Neural cell (in vitro differentiated cells): ENCODE results near the gene LANCL3. TPM values are rescaled to one million over a fixed set of nuclear protein-coding genes. Genes with fewer than 3 reads are reported as not detected.
"Not testable (repeated sequence)": the region's sequence is repeated elsewhere in the genome, so short reads cannot be mapped to it uniquely, and the experiment has no call there.

Experiments
- H2AFZ ChIP-seq: fragments of 200-600, 300-800 bp; sonication (generic), shearing (Covaris generic); 2 replicates; pipeline ENCODE4 v1.6.0; 2014; ENCODE audit warnings: low read depth, mild to moderate bottlenecking, antibody characterized with exemption, low read length, moderate library complexity
- H3F3A ChIP-seq: fragments of 200-600 bp; shearing (Covaris generic); 2 replicates; pipeline ENCODE4 v1.6.1; 2016; ENCODE audit warnings: mild to moderate bottlenecking, moderate library complexity, mixed read lengths, antibody characterized with exemption, low read length; ENCODE audit not compliant: insufficient read depth, poor library complexity, severe bottlenecking
- H3K27ac ChIP-seq: fragments of 200-600, 300-800 bp; sonication (generic), shearing (Covaris generic); 2 replicates; pipeline ENCODE4 v1.5.1; 2014; ENCODE audit warnings: mild to moderate bottlenecking, low read length, moderate library complexity
- H3K27me3 ChIP-seq: fragments of 300-800, 200-600 bp; sonication (generic), shearing (Covaris generic); 2 replicates; pipeline ENCODE4 v1.6.0; 2014; ENCODE audit warnings: mild to moderate bottlenecking, low read depth, low read length, moderate library complexity; ENCODE audit not compliant: insufficient read depth
- H3K36me3 ChIP-seq: fragments of 300-800, 200-600 bp; sonication (generic), shearing (Covaris generic); 2 replicates; pipeline ENCODE4 v1.5.1; 2014; ENCODE audit warnings: mild to moderate bottlenecking, antibody characterized with exemption, low read length, moderate library complexity; ENCODE audit not compliant: insufficient read depth
- H3K4me2 ChIP-seq: fragments of 300-800, 200-600 bp; sonication (generic), shearing (Covaris generic); 2 replicates; pipeline ENCODE4 v1.6.0; 2014; ENCODE audit warnings: mild to moderate bottlenecking, low read length
- H3K4me3 ChIP-seq: fragments of 300-800, 200-600 bp; sonication (generic), shearing (Covaris generic); 2 replicates; pipeline ENCODE4 v1.5.1; 2014; ENCODE audit warnings: mild to moderate bottlenecking, low read length, moderate library complexity
- H3K79me2 ChIP-seq: fragments of 200-600 bp; shearing (Covaris generic); replicated peaks from 2 replicates; pipeline ENCODE4 v1.6.0; 2014; ENCODE audit warnings: mild to moderate bottlenecking, low read length, moderate library complexity; ENCODE audit not compliant: insufficient read depth
- H3K9ac ChIP-seq: fragments of 300-800, 200-600 bp; sonication (generic), shearing (Covaris generic); 2 replicates; pipeline ENCODE4 v1.6.1; 2016; ENCODE audit warnings: mild to moderate bottlenecking, low read length, mixed read lengths
- H3K9me2 ChIP-seq: fragments of 200-600 bp; shearing (Covaris generic); 2 replicates; pipeline ENCODE4 v1.6.1; 2016; ENCODE audit warnings: mild to moderate bottlenecking, low read length, mixed read lengths; ENCODE audit not compliant: insufficient read depth
- H3K9me3 ChIP-seq: fragments of 200-600, 300-800 bp; sonication (generic), shearing (Covaris generic); 2 replicates; pipeline ENCODE4 v1.6.1; 2016; ENCODE audit warnings: mild to moderate bottlenecking, mixed run types, low read length, moderate library complexity, mixed read lengths
- H4K20me1 ChIP-seq: fragments of 200-600 bp; shearing (Covaris generic); 2 replicates; pipeline ENCODE4 v1.6.1; 2016; ENCODE audit warnings: mild to moderate bottlenecking, mixed run types; ENCODE audit not compliant: insufficient read depth
- CTCF ChIP-seq: fragments of 450-650 bp; IDR thresholded peaks from 2 replicates; pipeline ENCODE4 v1.5.1; 2014; ENCODE audit warnings: antibody characterized with exemption, mild to moderate bottlenecking, moderate library complexity; ENCODE audit not compliant: poor library complexity, severe bottlenecking
- EP300 ChIP-seq: fragments of 450-650 bp; conservative IDR thresholded peaks from 2 replicates; pipeline ENCODE4 v1.6.1; 2014; ENCODE audit warnings: antibody characterized with exemption, mild to moderate bottlenecking, moderate library complexity; ENCODE audit not compliant: poor library complexity, severe bottlenecking
- EZH2 ChIP-seq: fragments of 200-600, 300-800 bp; shearing (Covaris generic), sonication (generic); IDR thresholded peaks from 2 replicates; pipeline ENCODE4 v1.6.1; 2014; ENCODE audit warnings: antibody characterized with exemption, low read length, borderline replicate concordance, mild to moderate bottlenecking; ENCODE audit not compliant: insufficient read depth, poor library complexity, severe bottlenecking
- MXI1 ChIP-seq: fragments of 450-650 bp; conservative IDR thresholded peaks from 2 replicates; pipeline ENCODE4 v1.6.1; 2014; ENCODE audit warnings: antibody characterized with exemption, mild to moderate bottlenecking; ENCODE audit not compliant: poor library complexity, severe bottlenecking
- POLR2AphosphoS5 ChIP-seq: IDR thresholded peaks from 2 replicates; pipeline ENCODE4 v1.6.1; 2012
- RAD21 ChIP-seq: fragments of 450-650 bp; conservative IDR thresholded peaks from 2 replicates; pipeline ENCODE4 v1.6.1; 2014; ENCODE audit warnings: antibody characterized with exemption, mild to moderate bottlenecking, moderate library complexity
- REST ChIP-seq: IDR thresholded peaks from 2 replicates; pipeline ENCODE4 v1.6.1; 2012; ENCODE audit warnings: borderline replicate concordance
- SMC3 ChIP-seq: fragments of 450-650 bp; conservative IDR thresholded peaks from 2 replicates; pipeline ENCODE4 v1.6.1; 2014; ENCODE audit warnings: antibody characterized with exemption, mild to moderate bottlenecking, moderate library complexity; ENCODE audit not compliant: poor library complexity
- TAF1 ChIP-seq: IDR thresholded peaks from 2 replicates; pipeline ENCODE4 v1.6.1; 2012; ENCODE audit warnings: low read depth
- polyA plus RNA-seq: library from polyadenylated mRNA; depleted of rRNA; stranded (reverse); fragments of >200 nt; gene quantifications from 2 replicates; pipeline ENCODE4 v1.2.3, GENCODE V29; 2014

The LANCL3 gene
- polyA plus RNA-seq, 1 donor from 2014 or later, result 0.35 TPM

GRCh38 chrX:37644381-37645305 is 73.2 kb downstream of the LANCL3 start:
- Histone ChIP-seq H3K4me2 (no peak overlapping the region), H4K20me1 (no peaks in the 10 kb centered on the region), H3K27me3 (no peaks in the 10 kb centered on the region), H3K9me2 (no peaks in the 10 kb centered on the region), H3K36me3 (no peaks in the 10 kb centered on the region), H3K9me3 (no peaks in the 10 kb centered on the region), H3K79me2 (no peaks in the 10 kb centered on the region), H2AFZ (no peak overlapping the region), H3K27ac (no peak overlapping the region), H3K9ac (no peak overlapping the region), H3K4me3 (no peak overlapping the region), H3F3A (no peaks in the 10 kb centered on the region)
- TF ChIP-seq REST (no peak), EP300 (no peak), EZH2 (no peak), TAF1 (no peak), MXI1 (no peak), POLR2AphosphoS5 (no peak), CTCF (no peak), SMC3 (no peak), RAD21 (no peak)

GRCh38 chrX:37646254-37646653 is 74.8 kb downstream of the LANCL3 start:
- TF ChIP-seq REST (no peak), MXI1 (no peak), POLR2AphosphoS5 (no peak), SMC3 (no peak), CTCF (no peak), RAD21 (no peak), EP300 (no peak), EZH2 (no peak), TAF1 (no peak)
- Histone ChIP-seq H3K36me3 (no peaks in the 10 kb centered on the region), H3K27ac (no peak overlapping the region)

GRCh38 chrX:37650879-37651278 is 79.4 kb downstream of the LANCL3 start:
- not testable (repeated sequence) for H3F3A ChIP-seq, H3K9me3 ChIP-seq, H3K27me3 ChIP-seq, H3K4me3 ChIP-seq, H3K27ac ChIP-seq, H2AFZ ChIP-seq, H3K4me2 ChIP-seq, H3K9me2 ChIP-seq, H3K36me3 ChIP-seq, H3K9ac ChIP-seq, H4K20me1 ChIP-seq, H3K79me2 ChIP-seq

More at GRCh38 chrX:37646254-37646653, 74.8 kb downstream of the LANCL3 start:
- no peaks in the 10 kb centered on the region for H4K20me1 ChIP-seq
- H3K27me3 ChIP-seq, result no peaks in the 10 kb centered on the region
- no peak overlapping the region for H2AFZ ChIP-seq
- H3K9ac ChIP-seq, result no peak overlapping the region
- no peak overlapping the region for H3K4me2 ChIP-seq
- no peaks in the 10 kb centered on the region for H3K9me3 ChIP-seq
- no peaks in the 10 kb centered on the region for H3K9me2 ChIP-seq
- no peak overlapping the region for H3K4me3 ChIP-seq
- no peaks in the 10 kb centered on the region for H3K79me2 ChIP-seq
- H3F3A ChIP-seq, result no peaks in the 10 kb centered on the region
